ENCODE measurements around the gene MRPL27. TPM values are rescaled to one million over a fixed set of nuclear protein-coding genes. Genes with fewer than 3 reads are reported as not detected.
A peak's percentile ranks its signal among the peaks of the same experiment; 100 is the strongest.

Gene MRPL27
- total RNA-seq, 2 donors from 2014 or later, result 70.9 to 76.7 TPM

GRCh38 chr17:50396261-50397110, 23.5 kb upstream of the MRPL27 start:
- Histone ChIP-seq H3K9me3 (ENCODE audit: control insufficient read depth, low read length) (no peaks in the 10 kb centered on the region), H3K27ac (ENCODE audit: low read depth, low read length) (no peak overlapping the region), H3K27me3 (ENCODE audit: control insufficient read depth, insufficient read depth, low read length, poor library complexity, severe bottlenecking) (no peaks in the 10 kb centered on the region), H3K9ac (ENCODE audit: extremely low read depth, low read length, poor library complexity, severe bottlenecking) (peak overlapping the region; percentile 93), H3K4me1 (ENCODE audit: control insufficient read depth, insufficient read depth, low read length) (no peaks in the 10 kb centered on the region), H3K36me3 (ENCODE audit: control insufficient read depth, insufficient read depth, low read length) (peaks cover 40% of the 10 kb centered on the region), H3K4me3 (ENCODE audit: low read length) (peak overlapping the region; percentile 87)
- Mint-ChIP-seq H3K4me1 (peaks cover 11% of the 10 kb centered on the region), H3K27ac (peak overlapping the region; percentile 73), H3K27me3 (ENCODE audit: insufficient read depth) (no peaks in the 10 kb centered on the region), H3K4me3 (peak overlapping the region; percentile 79), H3K9me3 (peaks cover 12% of the 10 kb centered on the region), H3K36me3 (ENCODE audit: low read depth) (peaks cover 40% of the 10 kb centered on the region)
- no peak for TF ChIP-seq CTCF (conservative IDR thresholded peaks at IDR 0.05)
- DNase-seq, result peak; percentile 62
- 12 to 15% methylated on average over 27 to 30 of the region's 30 CpGs for WGBS, 2 experiments (ENCODE audit: insufficient coverage in 1 of 2, insufficient read length in 1 of 2)

GRCh38 chr17:50394711-50395110, 21.7 kb upstream of the MRPL27 start:
- no peak overlapping the region for H3K9ac ChIP-seq (ENCODE audit: extremely low read depth, low read length, poor library complexity, severe bottlenecking)
- H3K27ac Mint-ChIP-seq, result no peak overlapping the region
- H3K4me1 Mint-ChIP-seq, result peaks cover 11% of the 10 kb centered on the region

GRCh38 chr17:50393700-50394099, 20.7 kb upstream of the MRPL27 start:
- H3K36me3 ChIP-seq (ENCODE audit: control insufficient read depth, insufficient read depth, low read length), result peaks cover 67% of the 10 kb centered on the region
- no peak for DNase-seq
- no peak overlapping the region for H3K4me3 ChIP-seq (ENCODE audit: low read length)
- TF ChIP-seq CTCF (conservative IDR thresholded peaks at IDR 0.05), result no peak
- Mint-ChIP-seq H3K4me1 (peaks cover 11% of the 10 kb centered on the region), H3K4me3 (no peak overlapping the region), H3K9me3 (peaks cover 2% of the 10 kb centered on the region), H3K36me3 (ENCODE audit: low read depth) (peaks cover 57% of the 10 kb centered on the region), H3K27me3 (ENCODE audit: insufficient read depth) (no peaks in the 10 kb centered on the region), H3K27ac (no peak overlapping the region)
- no peaks in the 10 kb centered on the region for H3K27me3 ChIP-seq (ENCODE audit: control insufficient read depth, insufficient read depth, low read length, poor library complexity, severe bottlenecking)
- H3K9ac ChIP-seq (ENCODE audit: extremely low read depth, low read length, poor library complexity, severe bottlenecking), result no peak overlapping the region
- H3K4me1 ChIP-seq (ENCODE audit: control insufficient read depth, insufficient read depth, low read length), result no peaks in the 10 kb centered on the region
- no peaks in the 10 kb centered on the region for H3K9me3 ChIP-seq (ENCODE audit: control insufficient read depth, low read length)
- WGBS, 2 experiments (ENCODE audit: insufficient coverage in 1 of 2, insufficient read length in 1 of 2), result 97% methylated on average over 4 to 5 of the region's 5 CpGs
- no peak overlapping the region for H3K27ac ChIP-seq (ENCODE audit: low read depth, low read length)

More at GRCh38 chr17:50394711-50395110, 21.7 kb upstream of the MRPL27 start:
- DNase-seq, result no peak
- no peak overlapping the region for H3K4me3 Mint-ChIP-seq
- Histone ChIP-seq H3K27ac (ENCODE audit: low read depth, low read length) (no peak overlapping the region), H3K36me3 (ENCODE audit: control insufficient read depth, insufficient read depth, low read length) (peaks cover 57% of the 10 kb centered on the region), H3K27me3 (ENCODE audit: control insufficient read depth, insufficient read depth, low read length, poor library complexity, severe bottlenecking) (no peaks in the 10 kb centered on the region), H3K4me3 (ENCODE audit: low read length) (peak overlapping the region; percentile 87), H3K4me1 (ENCODE audit: control insufficient read depth, insufficient read depth, low read length) (no peaks in the 10 kb centered on the region), H3K9me3 (ENCODE audit: control insufficient read depth, low read length) (no peaks in the 10 kb centered on the region)
- 70 to 83% methylated on average over 2 to 3 of the region's 3 CpGs for WGBS, 2 experiments (ENCODE audit: insufficient coverage in 1 of 2, insufficient read length in 1 of 2)
- peaks cover 11% of the 10 kb centered on the region for H3K9me3 Mint-ChIP-seq
- H3K36me3 Mint-ChIP-seq (ENCODE audit: low read depth), result peaks cover 49% of the 10 kb centered on the region
- H3K27me3 Mint-ChIP-seq (ENCODE audit: insufficient read depth), result no peaks in the 10 kb centered on the region
- no peak for TF ChIP-seq CTCF (conservative IDR thresholded peaks at IDR 0.05)

All from endodermal cell (in vitro differentiated cells).